IMR-90 (cell line): ENCODE results near the gene LEPROT. TPM values are rescaled to one million over a fixed set of nuclear protein-coding genes. Genes with fewer than 3 reads are reported as not detected.
A peak's percentile ranks its signal among the peaks of the same experiment; 100 is the strongest.

Experiments used
- ATAC-seq: fragments of 200-7000 bp; cut with Tn5 transposase; 2 replicates; pipeline ENCODE4 v1.9.1; 2020; ENCODE audit warnings: low read depth, mild to moderate bottlenecking, moderate library complexity
- BruUV-seq: library from RNA; stranded (reverse); fragments of 400-500 nt; replicated peaks from 2 replicates; lab custom pipeline; 2021; lab: Mats Ljungman, UMichigan
- CTCF ChIA-PET: fragments of 300-600 bp; formaldehyde crosslinking; extraction: SDS; loops from one replicate; lab custom pipeline; 2021; ENCODE audit warnings: antibody characterized with exemption; lab: Yijun Ruan, JAX
- POLR2A ChIA-PET: fragments of 300-600 bp; sonication (Branson Sonifier 250); formaldehyde crosslinking; loops from one replicate; lab custom pipeline; 2022; ENCODE audit warnings: antibody characterized with exemption; ENCODE audit not compliant: unreplicated experiment; lab: Charles Lee
- DNase-seq: peaks from one replicate; pipeline ENCODE4 v3.0.0; 2013
- H2AFZ ChIP-seq: replicated peaks from 2 replicates; pipeline ENCODE3; 2013; ENCODE audit warnings: low read length, mild to moderate bottlenecking; ENCODE audit not compliant: poor library complexity
- H2AK5ac ChIP-seq: 2 replicates; pipeline ENCODE4 v1.6.1; 2013; ENCODE audit warnings: low read depth, low read length, inconsistent platforms
- H2AK9ac ChIP-seq: replicated peaks from 2 replicates; pipeline ENCODE3; 2013; ENCODE audit warnings: mild to moderate bottlenecking, low read depth, low read length, moderate library complexity; ENCODE audit not compliant: poor library complexity
- H2BK120ac ChIP-seq: 2 replicates; pipeline ENCODE4 v1.6.1; 2013; ENCODE audit warnings: low read depth, low read length, inconsistent platforms
- H2BK15ac ChIP-seq: 3 replicates; pipeline ENCODE4 v1.6.1; 2013; ENCODE audit warnings: low read depth, low read length, inconsistent platforms
- H2BK20ac ChIP-seq: 2 replicates; pipeline ENCODE4 v1.6.1; 2013; ENCODE audit warnings: low read depth, mild to moderate bottlenecking, inconsistent platforms, low read length, moderate library complexity
- H2BK5ac ChIP-seq: 2 replicates; pipeline ENCODE4 v1.6.1; 2013; ENCODE audit warnings: mild to moderate bottlenecking, low read depth, low read length, inconsistent platforms; ENCODE audit not compliant: poor library complexity, severe bottlenecking
- H3K14ac ChIP-seq: replicated peaks from 2 replicates; pipeline ENCODE4 v1.6.1; 2013; ENCODE audit warnings: low read depth, low read length, inconsistent platforms
- H3K18ac ChIP-seq: 2 replicates; pipeline ENCODE4 v1.6.1; 2013; ENCODE audit warnings: low read depth, low read length, control low read depth
- H3K23ac ChIP-seq: 2 replicates; pipeline ENCODE4 v1.6.1; 2013; ENCODE audit warnings: low read depth, low read length, inconsistent platforms
- H3K27ac ChIP-seq: 2 replicates; pipeline ENCODE4 v1.5.1; 2013; ENCODE audit warnings: mild to moderate bottlenecking, control low read depth, low read length; ENCODE audit not compliant: insufficient read depth
- H3K27me3 ChIP-seq: 2 replicates; pipeline ENCODE4 v1.6.1; 2013; ENCODE audit warnings: low read length; ENCODE audit not compliant: control insufficient read depth, insufficient read depth
- H3K36me3 ChIP-seq: 2 replicates; pipeline ENCODE4 v1.6.1; 2013; ENCODE audit warnings: low read length, mixed read lengths; ENCODE audit not compliant: control insufficient read depth, insufficient read depth
- H3K4ac ChIP-seq: 2 replicates; pipeline ENCODE4 v1.6.1; 2013; ENCODE audit warnings: low read depth, low read length, inconsistent platforms
- H3K4me1 ChIP-seq: 2 replicates; pipeline ENCODE4 v1.6.1; 2013; ENCODE audit warnings: low read length, mixed read lengths; ENCODE audit not compliant: control insufficient read depth, insufficient read depth
- H3K4me2 ChIP-seq: 2 replicates; pipeline ENCODE4 v1.6.1; 2013; ENCODE audit warnings: low read depth, mild to moderate bottlenecking, control low read depth, low read length, moderate library complexity
- H3K4me3 ChIP-seq: 2 replicates; pipeline ENCODE4 v1.5.1; 2013; ENCODE audit warnings: low read depth, mild to moderate bottlenecking, control low read depth, low read length, moderate library complexity; ENCODE audit not compliant: insufficient read depth
- H3K56ac ChIP-seq: 2 replicates; pipeline ENCODE4 v1.6.1; 2013; ENCODE audit warnings: low read length, inconsistent platforms; ENCODE audit not compliant: insufficient read depth; ENCODE audit errors: extremely low read depth
- H3K79me1 ChIP-seq, 2 experiments: 2 replicates each; pipeline ENCODE4 v1.6.1; 2013; ENCODE audit warnings: low read length in 2 of 2, inconsistent platforms in 1 of 2, low read depth in 1 of 2
- H3K9ac ChIP-seq: 2 replicates; pipeline ENCODE4 v1.6.1; 2013; ENCODE audit warnings: low read depth, low read length, control low read depth
- H3K9me1 ChIP-seq: 2 replicates; pipeline ENCODE4 v1.6.1; 2013; ENCODE audit warnings: low read length, inconsistent platforms; ENCODE audit not compliant: insufficient read depth
- H3K9me3 ChIP-seq: 2 replicates; pipeline ENCODE4 v1.6.1; 2013; ENCODE audit warnings: low read length; ENCODE audit not compliant: control insufficient read depth, insufficient read depth
- H4K20me1 ChIP-seq: 2 replicates; pipeline ENCODE4 v1.6.1; 2013; ENCODE audit warnings: low read length, inconsistent platforms; ENCODE audit not compliant: insufficient read depth
- H4K5ac ChIP-seq: 2 replicates; pipeline ENCODE4 v1.6.1; 2013; ENCODE audit warnings: mild to moderate bottlenecking, low read depth, low read length, control low read depth
- H4K8ac ChIP-seq, 2 experiments: 2 replicates each; pipeline ENCODE4 v1.6.1; 2013; ENCODE audit warnings: low read depth in 2 of 2, low read length in 2 of 2, control low read depth in 1 of 2, inconsistent platforms in 1 of 2
- H4K91ac ChIP-seq: 2 replicates; pipeline ENCODE4 v1.6.1; 2013; ENCODE audit warnings: low read depth, low read length, inconsistent platforms; ENCODE audit not compliant: insufficient read depth
- BHLHE40 ChIP-seq: fragments of 150-350 bp; IDR thresholded peaks from 2 replicates; pipeline ENCODE4 v1.6.1; 2016; ENCODE audit warnings: mild to moderate bottlenecking, low read depth, low read length
- CEBPB ChIP-seq: IDR thresholded peaks from 2 replicates; pipeline ENCODE4 v1.6.1; 2012; ENCODE audit warnings: low read depth, low read length, improper control_type of control experiment
- FOS ChIP-seq: fragments of 150-350 bp; IDR thresholded peaks from 2 replicates; pipeline ENCODE4 v1.6.1; 2016; ENCODE audit warnings: low read depth, low read length
- MXI1 ChIP-seq: IDR thresholded peaks from 2 replicates; pipeline ENCODE4 v1.6.1; 2012; ENCODE audit warnings: low read depth, mild to moderate bottlenecking, low read length, moderate library complexity, borderline replicate concordance
- RAD21 ChIP-seq: IDR thresholded peaks from 2 replicates; pipeline ENCODE4 v1.6.1; 2012; ENCODE audit warnings: low read length, improper control_type of control experiment
- RFX5 ChIP-seq: IDR thresholded peaks from 2 replicates; pipeline ENCODE4 v1.8.0; 2012; ENCODE audit warnings: low read depth, mild to moderate bottlenecking, low read length, moderate library complexity
- WGBS, 2 experiments: methylation state at CpG; one replicate each; pipeline versions ENCODE4 v1.1.5 to v1.1.7; 2013; ENCODE audit warnings: missing lambda C conversion rate in 2 of 2; ENCODE audit not compliant: insufficient read length in 1 of 2; ENCODE audit errors: extremely low coverage in 2 of 2; 5-methylcytosine and 5-hydroxymethylcytosine counted together
- dilution Hi-C: fragments of 300-500 bp; cut with HindIII; formaldehyde crosslinking; loops from one replicate; pipeline ENCODE4 v1.14.3; 2018; ENCODE audit warnings: low sequenced_read_pairs; ENCODE audit not compliant: unreplicated experiment
- in situ Hi-C: fragments of 300-500 bp; cut with MboI; formaldehyde crosslinking; loops from 3 replicates; pipeline ENCODE4 v1.14.3; 2019; ENCODE audit warnings: low sequenced_read_pairs, inconsistent platforms, mixed read lengths
- intact Hi-C: fragments of 100-400 bp; cut with micrococcal nuclease; formaldehyde crosslinking; loops from 2 replicates; pipeline ENCODE4 v1.10.0; 2022
- polyA plus RNA-seq, 3 experiments: library from polyadenylated mRNA; depleted of rRNA; stranded (reverse); fragments of >200 nt; gene quantifications; 2 replicates each; pipeline ENCODE4 v1.2.3, GENCODE V29; 2012; ENCODE audit warnings: low replicate concordance in 1 of 3
- total RNA-seq: library from RNA; depleted of rRNA; stranded (reverse); fragments of >200 nt; gene quantifications from 2 replicates; pipeline ENCODE4 v1.2.3, GENCODE V29; 2012

The LEPROT gene
- total and polyA plus RNA-seq, 2 of the 4 experiments (the other 2 are of a cell fraction), result 21.0 to 40.2 TPM

- CTCF ChIA-PET, result interaction anchor here (1.5 kb wide), 1 partner anchor 258 kb away, joined by 5 read pairs; no protein-coding TSS in a partner anchor
- Histone ChIP-seq H3K4me2 (peak overlapping the region; percentile 13; the same call in 1 of the 2 replicates), H3K27ac (0 out of 2 replicates have a peak overlapping the region, but pooled peaks have one; percentile 22), H2AFZ (no peak overlapping the region), H4K5ac (no peak overlapping the region), H3K27me3 (no peaks in the 10 kb centered on the region), H2AK9ac (peak overlapping the region; percentile 48), H3K9ac (peak overlapping the region; percentile 49; the same call in 1 of the 2 replicates), H3K18ac (no peak overlapping the region; the same call in 1 of the 2 replicates), H3K4me3 (no peak overlapping the region), H2BK120ac (no peak overlapping the region), H2AK5ac (no peak overlapping the region), H2BK15ac (no peak overlapping the region), H3K4ac (no peak overlapping the region), H4K8ac (no peak overlapping the region; a peak in 1 of 4 replicates), H3K4me1 (peaks cover 9% of the 10 kb centered on the region), H2BK20ac (no peak overlapping the region; the same call in 1 of the 2 replicates), H3K9me3 (no peaks in the 10 kb centered on the region), H3K79me1 (peaks cover 38 to 58% of the 10 kb centered on the region in 2 experiments), H3K14ac (0 out of 2 replicates have a peak overlapping the region, but pooled peaks have one; percentile 39), H3K23ac (0 out of 2 replicates have a peak overlapping the region, but pooled peaks have one; percentile 15), H2BK5ac (peak overlapping the region; percentile 72), H4K20me1 (peaks cover 3% of the 10 kb centered on the region; the same call in 1 of the 2 replicates), H4K91ac (no peak overlapping the region), H3K36me3 (peaks cover 35% of the 10 kb centered on the region), H3K56ac (no peak overlapping the region), H3K9me1 (peaks cover 8% of the 10 kb centered on the region)
- no TSS peak for BruUV-seq
- POLR2A ChIA-PET, result no interaction called here
- TF ChIP-seq BHLHE40, result peak; percentile 31; the same call in 1 of the 2 replicates
- peak; percentile 71 for TF ChIP-seq CEBPB
- TF ChIP-seq MXI1, result no peak
- TF ChIP-seq RAD21, result no peak
- no peak for TF ChIP-seq RFX5
- TF ChIP-seq FOS, result peak; percentile 69
- ATAC-seq (peak; percentile 61), DNase-seq (peak; percentile 61)
- dilution Hi-C loops, result no loop called here
- intact Hi-C loops, result loop anchor here (5.0 kb wide), 4 partner anchors 192 to 1017 kb away; no protein-coding TSS in a partner anchor
- in situ Hi-C loops, result loop anchor here (5.0 to 10.0 kb wide), 4 partner anchors 257 to 1015 kb away; no protein-coding TSS in a partner anchor
- WGBS, 2 experiments, result 100% methylated on average over 1 of the region's 7 CpGs; no CpG with 5 or more reads in 1 of the 2 experiments
These were observed 9.3 kb downstream of the LEPROT start for GRCh38 chr1:65429806-65430205.
